ENCODE results near the gene GSDMA.

GSDMA gene

GRCh38 chr17:39921323-39921722 is 41.5 kb upstream of the GSDMA start:
- no peak for DNase-seq (ENCODE audit: low read depth)

GRCh38 chr17:39922006-39922405 is 40.8 kb upstream of the GSDMA start:
- TF ChIP-seq CTCF (conservative IDR thresholded peaks at IDR 0.05; ENCODE audit: low read depth, low read length) = no peak
- DNase-seq (ENCODE audit: low read depth) = no peak
- H3K4me3 ChIP-seq (ENCODE audit: low read depth, low read length) = no peak overlapping the region

More at GRCh38 chr17:39921323-39921722, 41.5 kb upstream of the GSDMA start:
- no peak for TF ChIP-seq CTCF (conservative IDR thresholded peaks at IDR 0.05; ENCODE audit: low read depth, low read length)
- no peak overlapping the region for H3K4me3 ChIP-seq (ENCODE audit: low read depth, low read length)

GRCh38 chr17:39923230-39923629 is 39.6 kb upstream of the GSDMA start:
- H3K4me3 ChIP-seq (ENCODE audit: low read depth, low read length) = no peak overlapping the region
- no peak for DNase-seq (ENCODE audit: low read depth)
- TF ChIP-seq CTCF (conservative IDR thresholded peaks at IDR 0.05; ENCODE audit: low read depth, low read length) = no peak

- H3K4me3 ChIP-seq (ENCODE audit: low read depth, low read length) = no peak overlapping the region
- peak; percentile 45 for DNase-seq (ENCODE audit: low read depth)
- peak; percentile 69 for TF ChIP-seq CTCF (conservative IDR thresholded peaks at IDR 0.05; ENCODE audit: low read depth, low read length)
Observed at GRCh38 chr17:39923836-39924690, 38.7 kb upstream of the GSDMA start.

- TF ChIP-seq CTCF (conservative IDR thresholded peaks at IDR 0.05; ENCODE audit: low read depth, low read length) = no peak
- DNase-seq (ENCODE audit: low read depth) = no peak
- H3K4me3 ChIP-seq (ENCODE audit: low read depth, low read length) = no peak overlapping the region
Observed at GRCh38 chr17:39924691-39925055, 38.1 kb upstream of the GSDMA start.

GRCh38 chr17:39925282-39926134 is 37.3 kb upstream of the GSDMA start:
- H3K4me3 ChIP-seq (ENCODE audit: low read depth, low read length) = peak overlapping the region; percentile 82
- DNase-seq (ENCODE audit: low read depth) = no peak
- TF ChIP-seq CTCF (conservative IDR thresholded peaks at IDR 0.05; ENCODE audit: low read depth, low read length) = no peak
